DOHH2 (cell line): ENCODE data around the gene TBL1XR1.

Experiments used
- CTCF ChIP-seq: fragments of 200-600 bp; sonication (generic); IDR thresholded peaks from one replicate; pipeline ENCODE4 v1.5.1; 2014; ENCODE audit warnings: antibody characterized with exemption, mild to moderate bottlenecking, low read depth, low read length; ENCODE audit not compliant: poor library complexity, severe bottlenecking
- EZH2phosphoT487 ChIP-seq: fragments of 200-600 bp; sonication (generic); IDR thresholded peaks from 2 replicates; pipeline ENCODE4 v1.6.1; 2017; ENCODE audit warnings: borderline replicate concordance, mild to moderate bottlenecking, antibody characterized with exemption, low read length, moderate library complexity, mixed read lengths

- no peak for TF ChIP-seq CTCF
- TF ChIP-seq EZH2phosphoT487: no peak
These were observed 92.8 kb downstream of the TBL1XR1 start for GRCh38 chr3:177104299-177104992.
